NCI-H2081 (cell line): ENCODE data around the gene SACM1L.
"Not testable (repeated sequence)": the region's sequence is repeated elsewhere in the genome, so short reads cannot be mapped to it uniquely, and the experiment has no call there.

Source experiments
- DNase-seq, 2 experiments: peaks; one replicate each; lab custom pipeline; 2025; lab: John Stamatoyannopoulos, UW

SACM1L gene

GRCh38 chr3:45692866-45693265, 3.7 kb downstream of the SACM1L start:
- DNase-seq, result no peak

- DNase-seq, result no peak
These were observed 4.8 kb downstream of the SACM1L start for GRCh38 chr3:45693941-45694521.

- not testable (repeated sequence) for DNase-seq
These were observed 6.0 kb downstream of the SACM1L start for GRCh38 chr3:45695166-45695565.

- DNase-seq, result no peak
These were observed 11.4 kb downstream of the SACM1L start for GRCh38 chr3:45700570-45701073.

- DNase-seq, result no peak
These were observed 12.1 kb downstream of the SACM1L start for GRCh38 chr3:45701172-45701867.

- no peak for DNase-seq
These were observed 15.2 kb downstream of the SACM1L start for GRCh38 chr3:45704301-45704943.

- no peak for DNase-seq
These were observed 16.9 kb downstream of the SACM1L start for GRCh38 chr3:45705839-45706808.

GRCh38 chr3:45711931-45712330, 22.7 kb downstream of the SACM1L start:
- DNase-seq, result no peak

- DNase-seq, result no peak
These were observed 23.4 kb downstream of the SACM1L start for GRCh38 chr3:45712434-45713110.

- DNase-seq, result no peak
These were observed 26.7 kb downstream of the SACM1L start for GRCh38 chr3:45715945-45716344.

- DNase-seq, result no peak
These were observed 27.7 kb downstream of the SACM1L start for GRCh38 chr3:45716790-45717336.

- peak in 1 of 2 experiments; percentile 19 for DNase-seq
These were observed 30.7 kb downstream of the SACM1L start for GRCh38 chr3:45719655-45720487.

GRCh38 chr3:45724911-45725310, 35.7 kb downstream of the SACM1L start:
- DNase-seq, result no peak

- DNase-seq, result no peak
These were observed 40.4 kb downstream of the SACM1L start for GRCh38 chr3:45729614-45730013.

- no peak for DNase-seq
These were observed 41.4 kb downstream of the SACM1L start for GRCh38 chr3:45730409-45731154.

GRCh38 chr3:45736707-45737106, 47.5 kb downstream of the SACM1L start:
- no peak for DNase-seq

- DNase-seq, result no peak
These were observed 48.0 kb downstream of the SACM1L start for GRCh38 chr3:45737234-45737633.

GRCh38 chr3:45739991-45740390, 50.8 kb downstream of the SACM1L start:
- no peak for DNase-seq

GRCh38 chr3:45741247-45741646, 52.1 kb downstream of the SACM1L start:
- no peak for DNase-seq
